Chondrocyte (in vitro differentiated cells): ENCODE data around the gene ATP5MC2. TPM values are rescaled to one million over a fixed set of nuclear protein-coding genes. Genes with fewer than 3 reads are reported as not detected.

Experiments
- DNase-seq: peaks from one replicate; pipeline ENCODE4 v3.0.0; 2021; ENCODE audit warnings: mixed read lengths, low spot score
- H3K27ac Mint-ChIP-seq: one replicate; pipeline ENCODE4 v1.8.0; 2021; ENCODE audit warnings: mild to moderate bottlenecking, moderate library complexity, mixed read lengths; ENCODE audit not compliant: unreplicated experiment
- H3K27me3 Mint-ChIP-seq: 2 replicates; pipeline ENCODE4 v1.8.0; 2021; ENCODE audit warnings: low read depth, mixed read lengths
- H3K36me3 Mint-ChIP-seq: 2 replicates; pipeline ENCODE4 v1.8.0; 2021; ENCODE audit warnings: low read depth, mixed read lengths
- H3K4me1 Mint-ChIP-seq: 2 replicates; pipeline ENCODE4 v1.8.0; 2021; ENCODE audit warnings: low read depth, mild to moderate bottlenecking, mixed read lengths
- H3K4me3 Mint-ChIP-seq: one replicate; pipeline ENCODE4 v1.8.0; 2021; ENCODE audit warnings: mild to moderate bottlenecking, moderate library complexity, mixed read lengths; ENCODE audit not compliant: unreplicated experiment
- H3K9me3 Mint-ChIP-seq: 2 replicates; pipeline ENCODE4 v1.8.0; 2021; ENCODE audit warnings: low read depth, mixed read lengths
- total RNA-seq: library from RNA; stranded (reverse); gene quantifications from 3 replicates; pipeline ENCODE4 v1.2.1, GENCODE V29; 2021
- TF ChIP-seq, protein P1 (sequence below): fragments of 200-600 bp; sonication (generic); IDR thresholded peaks from 2 replicates; pipeline ENCODE4 v1.5.0; 2021; ENCODE audit warnings: antibody characterized with exemption, mild to moderate bottlenecking, moderate library complexity

The ATP5MC2 gene
- total RNA-seq, 1 donor from 2014 or later, result 203 TPM

DNA sequence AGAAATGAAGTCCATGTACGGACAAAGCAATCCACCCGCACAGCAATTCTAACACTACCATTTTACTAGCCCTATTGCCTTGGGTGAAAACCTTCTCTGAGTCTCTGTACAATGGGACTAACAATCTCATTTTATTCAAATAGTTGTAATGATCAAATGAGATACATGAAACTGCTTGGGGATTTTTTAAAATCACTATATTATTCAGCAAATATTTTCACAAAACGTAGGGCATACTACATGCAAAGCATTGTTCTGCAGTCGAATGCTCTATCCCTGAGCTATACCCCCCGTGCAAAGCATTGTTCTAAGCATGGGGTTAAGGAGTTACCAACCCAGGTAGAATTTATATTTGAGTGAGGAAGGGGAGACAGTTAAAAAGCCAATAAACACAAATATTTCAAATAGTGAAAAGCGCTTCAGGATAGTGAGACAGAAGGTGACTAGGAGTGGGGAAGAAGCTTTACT is 49.1 kb downstream of the ATP5MC2 start:
- DNase-seq, result no peak
- Mint-ChIP-seq H3K4me1 (peaks cover 40% of the 10 kb centered on the region), H3K4me3 (peak overlapping the region; percentile 85), H3K27me3 (no peaks in the 10 kb centered on the region), H3K27ac (peak overlapping the region; percentile 98), H3K9me3 (peaks cover 7% of the 10 kb centered on the region), H3K36me3 (no peaks in the 10 kb centered on the region)
- TF ChIP-seq, protein P1, sequence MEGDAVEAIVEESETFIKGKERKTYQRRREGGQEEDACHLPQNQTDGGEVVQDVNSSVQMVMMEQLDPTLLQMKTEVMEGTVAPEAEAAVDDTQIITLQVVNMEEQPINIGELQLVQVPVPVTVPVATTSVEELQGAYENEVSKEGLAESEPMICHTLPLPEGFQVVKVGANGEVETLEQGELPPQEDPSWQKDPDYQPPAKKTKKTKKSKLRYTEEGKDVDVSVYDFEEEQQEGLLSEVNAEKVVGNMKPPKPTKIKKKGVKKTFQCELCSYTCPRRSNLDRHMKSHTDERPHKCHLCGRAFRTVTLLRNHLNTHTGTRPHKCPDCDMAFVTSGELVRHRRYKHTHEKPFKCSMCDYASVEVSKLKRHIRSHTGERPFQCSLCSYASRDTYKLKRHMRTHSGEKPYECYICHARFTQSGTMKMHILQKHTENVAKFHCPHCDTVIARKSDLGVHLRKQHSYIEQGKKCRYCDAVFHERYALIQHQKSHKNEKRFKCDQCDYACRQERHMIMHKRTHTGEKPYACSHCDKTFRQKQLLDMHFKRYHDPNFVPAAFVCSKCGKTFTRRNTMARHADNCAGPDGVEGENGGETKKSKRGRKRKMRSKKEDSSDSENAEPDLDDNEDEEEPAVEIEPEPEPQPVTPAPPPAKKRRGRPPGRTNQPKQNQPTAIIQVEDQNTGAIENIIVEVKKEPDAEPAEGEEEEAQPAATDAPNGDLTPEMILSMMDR, result no peak

DNA sequence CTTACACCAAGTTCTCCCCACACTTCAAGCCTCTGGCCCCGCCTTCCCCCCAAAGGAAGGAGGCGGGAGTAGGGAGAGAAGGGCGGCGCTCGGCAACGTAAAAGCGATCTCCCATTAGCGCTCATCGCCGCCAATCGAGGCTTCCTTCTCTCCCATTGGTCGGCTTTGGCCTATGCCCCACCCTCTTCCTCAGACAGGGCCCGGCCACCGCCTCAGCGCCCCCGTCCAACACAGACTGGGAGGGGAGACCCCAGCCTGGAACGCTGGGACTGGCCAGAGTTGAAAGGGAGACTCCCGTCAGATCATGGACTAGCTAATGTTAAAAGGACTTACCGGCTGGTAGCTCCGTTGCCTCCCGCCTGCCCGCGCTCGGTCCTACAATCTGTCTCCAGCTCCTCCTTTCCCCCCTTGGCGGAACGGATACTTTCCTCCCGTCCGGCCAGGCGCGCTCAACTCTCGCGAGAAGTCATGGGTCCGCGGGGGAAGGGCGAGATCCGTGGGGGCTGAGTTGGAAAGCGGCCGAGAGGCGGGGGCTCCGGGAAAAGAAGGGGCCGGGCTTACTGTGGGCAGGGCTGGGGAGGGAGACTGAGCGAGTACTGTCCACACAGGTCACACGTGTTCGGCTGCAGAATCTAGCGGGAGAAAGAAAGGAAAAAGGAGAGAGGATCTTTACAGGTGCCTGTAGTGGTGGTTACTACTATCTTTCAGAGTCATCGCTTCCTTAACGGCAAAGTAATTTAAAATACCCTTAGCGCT is 49.8 kb downstream of the ATP5MC2 start, which contains the start of gene ATF7:
ATF7 (minus strand) TSS at position 437 of the 756 bp plus-strand sequence. CDS start 25,382 bp downstream, outside the sequence.
- TF ChIP-seq, protein P1, result no peak
- Mint-ChIP-seq H3K36me3 (no peaks in the 10 kb centered on the region), H3K4me3 (peak within 1 kb of the TSS; percentile 85), H3K4me1 (peaks cover 45% of the 10 kb centered on the region), H3K27me3 (no peaks in the 10 kb centered on the region), H3K27ac (peak within 1 kb of the TSS; percentile 98), H3K9me3 (peaks cover 3% of the 10 kb centered on the region)
- DNase-seq, result peak; percentile 99

DNA sequence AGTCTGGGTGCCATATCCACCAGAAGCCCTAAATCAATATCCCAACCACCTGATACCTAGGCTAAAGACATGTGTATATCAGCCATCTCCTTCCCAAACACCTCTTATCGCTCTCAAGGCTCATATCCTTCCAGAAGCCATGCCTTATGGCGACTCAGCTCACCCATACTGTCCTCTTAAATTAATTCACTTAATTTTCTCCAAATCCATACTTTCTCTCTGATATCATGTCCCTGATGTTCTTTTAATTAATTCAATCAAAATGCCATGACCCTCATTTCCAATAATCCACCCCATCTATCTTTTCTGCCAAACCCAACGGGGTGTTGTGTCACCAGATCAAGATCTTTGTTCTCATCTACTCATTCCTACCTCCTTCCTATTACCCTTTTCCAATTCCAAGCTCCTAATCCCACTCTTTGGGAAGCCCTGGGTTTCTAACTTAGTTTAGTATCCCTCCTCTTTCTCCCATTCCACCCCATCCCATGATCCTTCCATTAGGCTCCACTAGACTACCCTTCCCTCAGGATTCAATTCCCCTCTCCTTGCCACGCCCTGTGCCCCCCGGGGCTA is 50.4 kb downstream of the ATP5MC2 start:
- DNase-seq, result no peak
- no peaks in the 10 kb centered on the region for H3K9me3 Mint-ChIP-seq

DNA sequence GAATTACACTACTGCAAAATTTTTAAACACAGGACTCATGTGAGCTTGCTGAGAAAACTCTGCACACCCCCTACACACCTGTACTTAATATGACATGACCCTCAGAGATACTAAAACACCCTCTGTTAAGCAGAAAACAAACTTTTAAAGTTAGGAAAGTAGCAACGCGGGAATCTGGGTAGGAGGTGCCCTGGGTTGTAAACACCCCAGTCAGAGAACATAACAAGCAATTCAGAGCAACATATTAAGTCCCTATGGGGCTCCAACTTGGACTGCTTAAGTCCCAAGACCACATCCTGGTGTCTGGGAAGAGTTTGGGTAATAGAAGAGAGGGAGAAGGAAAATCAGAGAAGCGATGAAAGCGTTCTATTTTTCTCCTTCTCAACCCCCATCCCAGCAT is 50.9 kb downstream of the ATP5MC2 start:
- Mint-ChIP-seq H3K4me3 (peak overlapping the region; percentile 85), H3K27me3 (no peaks in the 10 kb centered on the region), H3K9me3 (no peaks in the 10 kb centered on the region), H3K27ac (peak overlapping the region; percentile 98), H3K4me1 (peaks cover 45% of the 10 kb centered on the region), H3K36me3 (no peaks in the 10 kb centered on the region)
- TF ChIP-seq, protein P1, result no peak
- DNase-seq, result no peak

More for the DNA sequence above, 50.4 kb downstream of the ATP5MC2 start:
- Mint-ChIP-seq H3K4me1 (peaks cover 45% of the 10 kb centered on the region), H3K27ac (peak overlapping the region; percentile 98), H3K27me3 (no peaks in the 10 kb centered on the region), H3K36me3 (no peaks in the 10 kb centered on the region), H3K4me3 (peak overlapping the region; percentile 85)
- TF ChIP-seq, protein P1, result no peak

DNA sequence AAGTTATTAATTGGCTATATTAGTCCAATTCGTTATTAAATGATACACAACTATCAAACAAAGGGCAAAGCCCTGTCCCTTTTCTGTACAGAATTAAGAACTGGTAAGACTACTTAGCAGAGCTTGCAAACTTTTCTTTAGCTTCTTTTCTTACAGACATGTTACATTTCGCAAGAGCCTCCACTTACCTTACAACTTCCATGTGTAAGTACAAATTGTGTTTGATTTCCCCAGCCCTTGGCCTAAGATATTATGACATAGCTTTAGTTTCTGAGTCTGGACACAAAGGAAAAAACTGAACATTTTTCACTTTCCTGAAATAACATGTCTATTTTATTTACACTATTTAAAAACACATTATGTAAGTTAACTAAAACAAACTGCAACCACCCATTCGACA is 51.4 kb downstream of the ATP5MC2 start:
- no peaks in the 10 kb centered on the region for H3K27me3 Mint-ChIP-seq
- H3K4me3 Mint-ChIP-seq, result peak overlapping the region; percentile 85
- TF ChIP-seq, protein P1, result no peak
- H3K4me1 Mint-ChIP-seq, result peaks cover 45% of the 10 kb centered on the region
- no peaks in the 10 kb centered on the region for H3K36me3 Mint-ChIP-seq
- peak overlapping the region; percentile 98 for H3K27ac Mint-ChIP-seq
- DNase-seq, result no peak
- H3K9me3 Mint-ChIP-seq, result no peaks in the 10 kb centered on the region
